Testis (tissue), 2 donors: ENCODE measurements around the gene DAP.

Experiments used
- CTCF ChIP-seq, 3 experiments: fragments of 450-650 bp in 2 of 3; fragments of 200-600 bp in 1 of 3; sonication (generic) in 1 of 3; IDR thresholded peaks; one replicate each; pipeline ENCODE4 v1.5.1; 2016 to 2019; ENCODE audit warnings: antibody characterized with exemption in 3 of 3, mild to moderate bottlenecking in 2 of 3, moderate library complexity in 1 of 3
- POLR2A ChIP-seq: fragments of 450-650 bp; IDR thresholded peaks from one replicate; pipeline ENCODE4 v1.6.1; 2017; ENCODE audit warnings: antibody characterized with exemption, mild to moderate bottlenecking, moderate library complexity

GRCh38 chr5:10680876-10681481, 80.1 kb downstream of the DAP start:
- TF ChIP-seq CTCF (IDR thresholded peaks at IDR 0.05), result no peak
- TF ChIP-seq POLR2A, result no peak
